GOT3 (cell line): ENCODE results near the gene BMP7.
"Not testable (repeated sequence)": the region's sequence is repeated elsewhere in the genome, so short reads cannot be mapped to it uniquely, and the experiment has no call there.

Experiments
- DNase-seq: peaks from one replicate; lab custom pipeline; 2025; ENCODE audit warnings: mixed read lengths; lab: John Stamatoyannopoulos, UW

Gene BMP7

DNA sequence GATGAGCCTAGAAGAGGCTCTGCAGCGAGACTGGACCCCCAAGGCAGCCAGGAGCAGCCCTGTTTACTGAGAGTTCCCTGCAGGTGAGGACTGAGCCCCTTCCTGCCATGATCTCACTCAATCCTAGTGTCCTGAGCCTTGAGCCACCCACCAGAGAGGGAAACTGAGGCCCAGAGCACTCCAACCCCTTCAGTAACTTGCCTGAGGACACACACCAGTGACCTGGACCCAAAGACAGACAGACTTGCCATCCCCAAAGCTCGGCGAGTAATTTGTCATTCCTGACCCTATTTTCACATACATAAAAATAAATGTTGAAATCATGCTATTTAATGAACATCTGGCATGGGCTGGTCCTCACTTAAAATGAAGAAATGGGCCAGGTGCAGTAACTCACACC, 16.7 kb downstream of the BMP7 start:
- no peak for DNase-seq

GRCh38 chr20:57249073-57249472, 17.4 kb downstream of the BMP7 start:
- no peak for DNase-seq

GRCh38 chr20:57248132-57248797, 18.2 kb downstream of the BMP7 start:
- no peak for DNase-seq

- no peak for DNase-seq
These were observed 19.0 kb downstream of the BMP7 start for GRCh38 chr20:57247292-57247965.

- DNase-seq, result no peak
These were observed 20.4 kb downstream of the BMP7 start for GRCh38 chr20:57245997-57246396.

- DNase-seq, result no peak
These were observed 21.7 kb downstream of the BMP7 start for GRCh38 chr20:57244627-57245214.

DNA sequence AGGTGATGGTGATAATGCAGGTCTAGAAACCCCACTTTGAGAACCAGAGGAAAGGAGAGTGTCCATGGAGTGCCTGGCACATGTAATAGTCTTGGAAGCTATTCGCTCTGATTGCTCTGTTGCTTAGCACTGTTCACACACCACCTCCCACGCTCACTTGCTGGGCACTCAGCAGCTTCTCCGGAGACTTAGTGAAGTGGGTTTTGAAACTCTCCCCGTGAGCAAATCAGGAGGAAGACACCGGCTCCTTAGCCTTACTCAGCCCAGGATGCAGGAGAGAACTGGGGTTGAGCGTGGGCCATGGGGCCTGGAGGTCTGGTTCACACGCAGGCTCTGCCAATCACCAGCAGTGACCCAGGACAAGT, 22.2 kb downstream of the BMP7 start:
- DNase-seq, result no peak

- DNase-seq, result no peak
These were observed 22.8 kb downstream of the BMP7 start for GRCh38 chr20:57243480-57244220.

DNA sequence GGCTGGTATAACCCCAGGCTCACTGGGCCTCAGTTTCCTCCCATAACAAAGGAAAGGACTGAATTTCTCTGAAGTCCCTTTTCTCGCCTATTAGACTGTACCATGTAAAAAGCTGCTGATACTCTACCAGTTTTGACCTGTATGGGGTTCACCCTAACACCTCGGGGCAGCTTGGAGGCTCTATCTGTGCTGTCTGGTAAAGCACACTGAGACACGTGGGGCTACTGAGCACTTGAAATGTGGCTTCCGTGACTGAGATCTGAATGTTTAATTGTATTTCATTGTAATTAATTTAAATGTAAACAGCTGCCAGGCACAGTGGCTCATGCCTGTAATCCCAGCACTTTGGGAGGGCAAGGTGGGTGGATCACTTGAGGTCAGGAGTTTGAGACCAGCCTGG, 24.0 kb downstream of the BMP7 start:
- DNase-seq, result no peak

DNA sequence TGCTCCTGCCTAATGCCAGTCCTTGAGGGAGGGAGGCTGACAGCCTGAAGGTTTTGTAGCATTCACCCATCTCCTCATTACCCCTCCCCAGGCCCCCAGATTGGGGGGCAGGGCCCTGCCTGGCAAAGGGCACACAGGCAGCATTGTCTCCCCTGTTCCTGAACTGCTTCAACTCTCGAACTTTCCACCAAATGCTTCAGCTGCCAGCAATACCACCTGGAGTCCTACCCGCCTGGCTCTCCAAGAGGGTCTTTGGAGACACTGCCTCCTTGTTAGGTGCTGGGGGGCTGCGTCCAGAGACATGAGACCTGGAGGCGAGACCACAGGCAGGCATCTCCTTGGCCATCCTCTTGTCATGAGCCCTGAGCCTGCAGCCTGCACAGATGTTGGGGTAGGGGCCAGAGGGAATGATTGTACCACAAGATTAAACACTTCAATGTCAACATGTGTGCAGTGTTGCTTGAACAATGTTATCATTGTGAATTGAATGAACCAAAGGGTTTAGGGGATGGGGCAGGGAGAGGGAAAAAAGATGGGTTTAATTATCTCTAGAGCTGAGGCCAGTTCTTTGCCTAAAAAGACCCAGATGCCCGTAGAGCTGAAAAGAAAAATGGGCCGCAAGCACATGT, 25.0 kb downstream of the BMP7 start:
- no peak for DNase-seq

DNA sequence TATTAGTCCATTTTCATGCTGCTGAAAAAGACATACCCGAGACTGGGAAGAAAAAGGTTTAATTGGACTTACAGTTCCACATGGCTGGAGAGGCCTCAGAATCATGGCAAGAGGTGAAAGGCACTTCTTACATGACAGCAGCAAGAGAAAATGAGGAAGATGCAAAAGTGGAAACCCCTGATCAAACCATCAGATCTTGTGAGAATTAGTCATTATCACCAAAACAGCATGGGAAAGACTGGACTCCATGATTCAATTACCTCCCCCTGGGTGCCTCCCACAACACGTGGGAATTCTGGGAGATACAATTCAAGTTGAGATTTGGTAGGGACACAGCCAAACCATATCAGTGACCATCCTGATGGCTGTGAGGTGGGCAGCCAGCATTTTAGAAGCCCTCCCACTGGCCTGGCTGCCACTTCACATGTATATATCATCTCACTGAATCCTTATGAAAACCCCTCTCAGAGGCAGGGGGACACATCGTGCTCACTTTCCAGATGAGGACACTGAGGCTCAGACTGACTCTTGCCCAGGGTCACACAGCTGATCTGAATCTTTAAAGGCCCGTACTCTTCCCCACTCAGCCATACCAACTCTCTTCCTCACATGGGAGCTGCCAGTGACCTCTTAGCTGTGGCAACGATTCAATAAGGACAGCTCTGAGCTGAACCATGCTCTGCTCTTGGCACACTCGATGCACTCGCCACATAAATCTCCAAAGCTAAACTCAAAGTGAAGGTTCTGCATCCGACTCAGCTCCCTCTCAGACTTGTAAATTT, 25.7 kb downstream of the BMP7 start:
- no peak for DNase-seq

- DNase-seq, result not testable (repeated sequence)
These were observed 26.7 kb downstream of the BMP7 start for GRCh38 chr20:57239725-57240124.

DNA sequence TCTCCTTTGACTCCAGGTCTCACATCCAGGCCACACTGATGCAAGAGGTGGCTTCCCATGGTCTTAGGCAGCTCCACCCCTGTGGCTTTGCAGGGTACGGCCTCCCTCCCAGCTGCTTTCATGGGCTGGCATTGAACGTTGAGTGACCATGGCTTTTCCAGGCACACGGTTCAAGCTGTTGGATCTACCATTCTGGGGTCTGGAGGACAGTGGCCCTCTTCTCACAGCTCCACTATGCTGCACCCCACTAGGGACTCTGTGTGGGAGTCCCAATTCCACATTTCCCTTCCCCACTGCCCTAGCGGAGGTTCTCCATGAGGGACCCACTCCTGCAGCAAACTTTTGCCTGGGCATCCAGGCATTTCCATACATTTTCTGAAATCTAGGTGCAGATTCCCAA, 27.1 kb downstream of the BMP7 start:
- not testable (repeated sequence) for DNase-seq

DNA sequence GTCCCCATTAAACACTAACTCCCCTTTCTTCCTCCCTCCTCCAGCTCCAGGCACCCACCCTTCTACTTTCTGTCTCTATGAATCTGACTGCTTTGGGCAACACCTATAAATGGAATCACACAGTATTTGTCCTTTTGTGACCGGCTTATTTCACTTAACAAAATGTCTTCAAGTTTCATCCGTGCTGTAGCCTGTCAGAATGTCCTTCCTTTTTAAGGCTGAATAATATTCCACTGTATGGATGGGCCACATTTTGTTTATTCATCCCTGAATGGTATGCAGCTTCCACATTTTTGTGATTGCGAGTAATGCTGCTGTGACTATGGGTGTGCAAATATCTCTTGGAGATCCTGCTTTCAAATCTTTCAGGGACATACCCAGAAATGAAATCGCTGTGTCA, 28.4 kb downstream of the BMP7 start:
- DNase-seq, result no peak

- no peak for DNase-seq
These were observed 28.9 kb downstream of the BMP7 start for GRCh38 chr20:57237585-57237953.

DNA sequence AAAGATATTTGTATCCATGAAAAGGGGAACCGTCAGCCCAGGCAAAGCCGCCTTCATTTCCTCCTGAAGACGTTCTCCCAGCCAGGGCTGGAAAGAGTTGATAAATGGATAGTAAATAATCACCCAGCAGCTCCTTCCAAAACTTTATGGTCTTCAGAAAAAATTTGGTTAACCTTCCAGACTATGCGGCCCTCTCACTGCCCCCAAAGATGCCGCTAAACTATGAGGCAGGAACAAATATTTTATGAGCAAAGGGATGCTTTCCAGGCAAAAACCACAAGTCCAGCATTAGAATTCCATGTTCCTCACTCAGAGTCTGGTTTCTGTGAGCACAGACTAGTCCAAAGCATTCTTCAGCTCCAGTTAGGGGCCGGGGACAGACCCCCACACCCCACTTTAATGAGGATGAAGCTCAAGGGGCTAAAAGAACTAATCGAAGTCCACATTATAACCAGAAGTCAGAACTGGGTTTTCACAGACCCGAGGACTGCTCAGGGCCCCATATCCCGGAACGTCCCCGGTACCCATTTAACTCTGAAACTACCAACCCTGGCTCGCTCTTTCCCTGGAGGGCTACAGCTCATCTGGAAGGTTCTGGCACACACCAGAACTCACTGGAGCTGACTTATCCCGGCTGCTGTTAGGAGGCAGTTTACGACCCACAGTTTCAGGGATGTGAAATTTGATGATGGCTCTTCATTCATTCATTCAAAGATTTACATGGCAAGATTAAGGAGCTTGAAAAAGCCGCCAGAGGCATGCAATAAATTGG, 29.4 kb downstream of the BMP7 start:
- DNase-seq, result no peak

GRCh38 chr20:57234556-57235251, 31.7 kb downstream of the BMP7 start:
- no peak for DNase-seq

GRCh38 chr20:57231951-57232428, 34.5 kb downstream of the BMP7 start:
- DNase-seq, result no peak

- DNase-seq, result no peak
These were observed 35.3 kb downstream of the BMP7 start for GRCh38 chr20:57231161-57231560.

GRCh38 chr20:57230247-57230646, 36.2 kb downstream of the BMP7 start:
- no peak for DNase-seq
